ENCODE results near the gene TLR10. TPM values are rescaled to one million over a fixed set of nuclear protein-coding genes. Genes with fewer than 3 reads are reported as not detected.

TLR10 gene
- total and polyA plus RNA-seq, 2 experiments from 2014 or later, result not detected

DNA sequence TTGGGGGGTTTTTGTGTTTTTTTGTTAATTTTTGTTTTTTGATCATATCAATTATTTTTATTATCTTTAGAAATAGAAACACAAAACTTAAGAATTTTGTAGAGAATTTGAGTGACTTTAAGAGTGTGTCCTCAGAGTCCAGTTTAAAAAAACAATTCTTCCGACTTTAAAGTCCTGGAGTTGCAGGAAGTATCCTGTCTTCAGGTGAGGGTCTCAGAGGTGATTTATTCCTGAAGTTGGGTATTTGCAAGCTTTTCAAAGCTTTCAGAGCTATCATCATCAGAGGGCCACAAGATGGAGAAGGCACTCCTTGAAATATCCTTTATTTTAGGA lies 23.0 kb downstream of the TLR10 start:
- H2AFZ ChIP-seq, result no peak overlapping the region
- no peak overlapping the region for H3K27ac ChIP-seq
- 95 to 98% methylated on average over 1 of the region's 1 CpG for WGBS, 2 experiments (ENCODE audit: low coverage in 1 of 2, low lambda C conversion rate in 2 of 2, missing lambda C conversion rate in 2 of 2)
- H3K4me1 ChIP-seq (ENCODE audit: insufficient read depth), result no peaks in the 10 kb centered on the region
- H3K9me3 ChIP-seq (ENCODE audit: low read depth), result no peaks in the 10 kb centered on the region
- in situ Hi-C loops (cut with MboI), result no loop called here
- H3K9me2 ChIP-seq (ENCODE audit: insufficient read depth), result no peaks in the 10 kb centered on the region
- H3K79me2 ChIP-seq (ENCODE audit: insufficient read depth), result no peaks in the 10 kb centered on the region
- no peak overlapping the region for H3K4me3 ChIP-seq
- H4K20me1 ChIP-seq (ENCODE audit: insufficient read depth), result no peaks in the 10 kb centered on the region
- no peaks in the 10 kb centered on the region for H3F3A ChIP-seq (ENCODE audit: insufficient read depth)
- no peak overlapping the region for H3K9ac ChIP-seq
- 0 out of 2 replicates have a peak, but pooled peaks cover 4% of the 10 kb centered on the region for H3K27me3 ChIP-seq (replicated peaks; ENCODE audit: insufficient read depth)
- TF ChIP-seq EZH2phosphoT487 (IDR thresholded peaks at IDR 0.05; ENCODE audit: insufficient read depth, low read depth) (no peak), EZH2 (IDR thresholded peaks at IDR 0.05; ENCODE audit: insufficient read depth, poor library complexity, severe bottlenecking) (no peak)
- DNase-seq, result no peak
- no peaks in the 10 kb centered on the region for H3K36me3 ChIP-seq (ENCODE audit: low read depth)
- no peak overlapping the region for H3K4me2 ChIP-seq (ENCODE audit: unreplicated experiment)

DNA sequence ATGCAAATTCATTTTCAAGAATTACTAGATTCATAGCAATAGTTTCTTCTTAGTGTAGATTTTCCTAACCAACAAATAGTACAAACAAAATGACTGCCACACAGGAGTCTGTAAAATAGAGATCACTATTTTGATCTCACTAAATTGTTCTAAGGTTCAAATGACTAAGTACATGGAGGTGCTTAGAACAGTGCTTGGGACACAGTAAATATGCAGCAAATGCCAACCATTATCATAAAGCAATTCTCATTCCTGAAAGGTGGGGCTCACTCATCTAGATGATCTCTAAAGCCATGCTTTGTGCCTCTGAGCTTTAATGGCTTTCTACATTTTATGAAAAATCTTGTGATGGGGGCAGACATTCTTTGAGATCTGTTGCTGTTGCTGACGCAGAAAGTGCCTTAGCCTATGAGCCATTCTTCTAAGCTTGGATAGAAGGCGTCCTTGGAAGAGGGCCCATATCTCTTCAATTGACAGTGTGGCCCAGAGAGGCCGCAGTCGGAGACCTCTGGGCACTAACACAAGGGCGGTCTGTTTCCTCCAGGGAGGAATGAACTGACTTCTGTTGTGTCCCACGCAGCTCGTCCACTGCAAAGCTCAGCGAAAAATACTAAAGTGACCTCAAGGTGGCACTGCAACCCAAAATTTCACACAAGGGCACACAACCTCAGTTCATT lies 23.5 kb downstream of the TLR10 start:
- peak overlapping the region; percentile 61 for H2AFZ ChIP-seq
- 0 out of 2 replicates have a peak overlapping the region, but pooled peaks have one; percentile 8 for H3K9ac ChIP-seq
- peak; percentile 68 for DNase-seq
- no peaks in the 10 kb centered on the region for H3K9me2 ChIP-seq (ENCODE audit: insufficient read depth)
- WGBS, 2 experiments (ENCODE audit: low coverage in 1 of 2, low lambda C conversion rate in 2 of 2, missing lambda C conversion rate in 2 of 2), result 11 to 15% methylated on average over 8 of the region's 8 CpGs
- H3K27me3 ChIP-seq (replicated peaks; ENCODE audit: insufficient read depth), result 0 out of 2 replicates have a peak, but pooled peaks cover 4% of the 10 kb centered on the region
- no peak overlapping the region for H3K27ac ChIP-seq
- H3K79me2 ChIP-seq (ENCODE audit: insufficient read depth), result no peaks in the 10 kb centered on the region
- no peaks in the 10 kb centered on the region for H3F3A ChIP-seq (ENCODE audit: insufficient read depth)
- TF ChIP-seq EZH2 (IDR thresholded peaks at IDR 0.05; ENCODE audit: insufficient read depth, poor library complexity, severe bottlenecking), result no peak
- no peak for TF ChIP-seq EZH2phosphoT487 (IDR thresholded peaks at IDR 0.05; ENCODE audit: insufficient read depth, low read depth)
- no peaks in the 10 kb centered on the region for H4K20me1 ChIP-seq (ENCODE audit: insufficient read depth)
- H3K9me3 ChIP-seq (ENCODE audit: low read depth), result no peaks in the 10 kb centered on the region
- no peak overlapping the region for H3K4me3 ChIP-seq
- no peaks in the 10 kb centered on the region for H3K4me1 ChIP-seq (ENCODE audit: insufficient read depth)
- no peak overlapping the region for H3K4me2 ChIP-seq (ENCODE audit: unreplicated experiment)
- H3K36me3 ChIP-seq (ENCODE audit: low read depth), result no peaks in the 10 kb centered on the region
- in situ Hi-C loops (cut with MboI), result no loop called here

- in situ Hi-C loops (cut with MboI), result no loop called here
- H3K4me3 ChIP-seq, result no peak overlapping the region
- H3K79me2 ChIP-seq (ENCODE audit: insufficient read depth), result no peaks in the 10 kb centered on the region
These were observed 24.7 kb downstream of the TLR10 start for GRCh38 chr4:38757945-38758600.

GRCh38 chr4:38752941-38753806 lies 29.6 kb downstream of the TLR10 start:
- Histone ChIP-seq H3K4me2 (ENCODE audit: unreplicated experiment) (peak overlapping the region; percentile 74), H3F3A (ENCODE audit: insufficient read depth) (peaks cover 17% of the 10 kb centered on the region; the same call in 1 of the 2 replicates), H3K9ac (peak overlapping the region; percentile 70), H3K4me1 (ENCODE audit: insufficient read depth) (peaks cover 13% of the 10 kb centered on the region), H4K20me1 (ENCODE audit: insufficient read depth) (no peaks in the 10 kb centered on the region), H3K4me3 (peak overlapping the region; percentile 48; the same call in 1 of the 2 replicates), H3K9me3 (ENCODE audit: low read depth) (no peaks in the 10 kb centered on the region), H3K79me2 (ENCODE audit: insufficient read depth) (no peaks in the 10 kb centered on the region), H3K27me3 (replicated peaks; ENCODE audit: insufficient read depth) (no peaks in the 10 kb centered on the region), H2AFZ (peak overlapping the region; percentile 85), H3K9me2 (ENCODE audit: insufficient read depth) (no peaks in the 10 kb centered on the region), H3K36me3 (ENCODE audit: low read depth) (no peaks in the 10 kb centered on the region), H3K27ac (peak overlapping the region; percentile 75)
- peak; percentile 98 for DNase-seq
- WGBS, 2 experiments (ENCODE audit: low coverage in 1 of 2, low lambda C conversion rate in 2 of 2, missing lambda C conversion rate in 2 of 2), result 14 to 19% methylated on average over 19 of the region's 19 CpGs
- no peak for TF ChIP-seq EZH2phosphoT487 (IDR thresholded peaks at IDR 0.05; ENCODE audit: insufficient read depth, low read depth)
- no peak for TF ChIP-seq EZH2 (IDR thresholded peaks at IDR 0.05; ENCODE audit: insufficient read depth, poor library complexity, severe bottlenecking)
- in situ Hi-C loops (cut with MboI), result no loop called here

More at GRCh38 chr4:38757945-38758600, 24.7 kb downstream of the TLR10 start:
- H3K4me1 ChIP-seq (ENCODE audit: insufficient read depth), result peaks cover 5% of the 10 kb centered on the region
- H3K9me3 ChIP-seq (ENCODE audit: low read depth), result no peaks in the 10 kb centered on the region
- WGBS, 2 experiments (ENCODE audit: low coverage in 1 of 2, low lambda C conversion rate in 2 of 2, missing lambda C conversion rate in 2 of 2), result 76 to 78% methylated on average over 6 of the region's 6 CpGs
- no peak overlapping the region for H3K4me2 ChIP-seq (ENCODE audit: unreplicated experiment)
- peaks cover 5% of the 10 kb centered on the region; the same call in 1 of the 2 replicates for H3F3A ChIP-seq (ENCODE audit: insufficient read depth)
- H3K9ac ChIP-seq, result no peak overlapping the region
- H3K27me3 ChIP-seq (replicated peaks; ENCODE audit: insufficient read depth), result 0 out of 2 replicates have a peak, but pooled peaks cover 4% of the 10 kb centered on the region
- H3K36me3 ChIP-seq (ENCODE audit: low read depth), result no peaks in the 10 kb centered on the region
- no peak overlapping the region for H2AFZ ChIP-seq
- TF ChIP-seq EZH2 (IDR thresholded peaks at IDR 0.05; ENCODE audit: insufficient read depth, poor library complexity, severe bottlenecking) (no peak), EZH2phosphoT487 (IDR thresholded peaks at IDR 0.05; ENCODE audit: insufficient read depth, low read depth) (no peak)
- no peaks in the 10 kb centered on the region for H3K9me2 ChIP-seq (ENCODE audit: insufficient read depth)
- no peaks in the 10 kb centered on the region for H4K20me1 ChIP-seq (ENCODE audit: insufficient read depth)
- H3K27ac ChIP-seq, result no peak overlapping the region
- DNase-seq, result no peak

Data from GM23248 (cell line).